HepG2 (cell line): Measurements from ENCODE around the gene KCND2. TPM values are rescaled to one million over a fixed set of nuclear protein-coding genes. Genes with fewer than 3 reads are reported as not detected.

Experiments
- ATAC-seq: fragments of 200-7000 bp; cut with Tn5 transposase; 3 replicates; pipeline ENCODE4 v1.9.1; 2020; ENCODE audit warnings: mild to moderate bottlenecking, moderate library complexity
- BruUV-seq: library from RNA; stranded (reverse); fragments of 400-500 nt; replicated peaks from 2 replicates; lab custom pipeline; 2021; lab: Mats Ljungman, UMichigan
- CTCF ChIA-PET: fragments of 300-600 bp; formaldehyde crosslinking; extraction: SDS; loops from one replicate; lab custom pipeline; 2021; ENCODE audit warnings: low total read pairs, inconsistent platforms, low intra/inter-chr PET ratio; lab: Yijun Ruan, JAX
- POLR2A ChIA-PET: fragments of 350-600 bp; sonication (Branson Sonifier 250); formaldehyde crosslinking; loops from one replicate; lab custom pipeline; 2020; ENCODE audit warnings: antibody characterized with exemption, inconsistent platforms; lab: Yijun Ruan, JAX
- DNase-seq: peaks from one replicate; pipeline ENCODE4 v3.0.0-alpha.2; 2015; ENCODE audit warnings: low spot score
- FAIRE-seq: peaks from 3 replicates; lab custom pipeline; 2011; peaks lifted over from hg19 to GRCh38; lab: Jason Lieb, UNC
- H2AFZ ChIP-seq: one replicate; pipeline ENCODE4 v1.6.1; 2011; ENCODE audit warnings: low read length, inconsistent platforms
- H3K27ac ChIP-seq: fragments of 300-600 bp; 3 replicates; pipeline ENCODE4 v1.8.0; 2011; ENCODE audit warnings: mixed run types, mild to moderate bottlenecking, mixed read lengths, low read length, inconsistent platforms; ENCODE audit not compliant: insufficient read depth; ENCODE audit errors: extremely low read length
- H3K27me3 ChIP-seq, 2 experiments: fragments of 200-600 bp in 1 of 2; 2 replicates in 1 of 2; 3 replicates in 1 of 2; pipeline versions ENCODE4 v1.6.0 to v1.8.0; 2011; ENCODE audit warnings: low read length in 2 of 2, mild to moderate bottlenecking in 2 of 2, moderate library complexity in 2 of 2, inconsistent platforms in 1 of 2; ENCODE audit not compliant: insufficient read depth in 2 of 2, control insufficient read depth in 1 of 2
- H3K36me3 ChIP-seq, 2 experiments: fragments of 200-600 bp in 1 of 2; replicated peaks in 1 of 2; 2 replicates in 1 of 2; 3 replicates in 1 of 2; pipeline versions ENCODE4 v1.5.1 to v1.8.0; 2011; ENCODE audit warnings: low read length in 2 of 2, inconsistent platforms in 1 of 2; ENCODE audit not compliant: insufficient read depth in 2 of 2, control insufficient read depth in 1 of 2
- H3K4me1 ChIP-seq: 2 replicates; pipeline ENCODE4 v1.5.1; 2012; ENCODE audit warnings: low read length, inconsistent platforms; ENCODE audit not compliant: insufficient read depth
- H3K4me2 ChIP-seq: 2 replicates; pipeline ENCODE4 v1.6.0; 2011; ENCODE audit warnings: low read depth, low read length, inconsistent platforms
- H3K4me3 ChIP-seq, 3 experiments: fragments of 200-600 bp in 1 of 3; sonication (generic), shearing (Covaris generic) in 1 of 3; replicated peaks in 1 of 3; 2 replicates each; pipeline ENCODE4 v1.5.1; 2011 to 2016; ENCODE audit warnings: low read length in 3 of 3, inconsistent platforms in 2 of 3, low read depth in 2 of 3, mild to moderate bottlenecking in 2 of 3, control low read depth in 1 of 3, mixed read lengths in 1 of 3; ENCODE audit not compliant: insufficient read depth in 1 of 3
- H3K79me2 ChIP-seq: one replicate; pipeline ENCODE4 v1.6.1; 2011; ENCODE audit warnings: low read length, inconsistent platforms; ENCODE audit not compliant: insufficient read depth
- H3K9ac ChIP-seq: 2 replicates; pipeline ENCODE4 v1.6.0; 2011; ENCODE audit warnings: mild to moderate bottlenecking, low read depth, low read length, inconsistent platforms; ENCODE audit not compliant: insufficient read depth
- H3K9me3 ChIP-seq: 2 replicates; pipeline ENCODE4 v1.5.1; 2012; ENCODE audit warnings: mild to moderate bottlenecking, low read length
- H4K20me1 ChIP-seq: 2 replicates; pipeline ENCODE4 v1.6.0; 2011; ENCODE audit warnings: inconsistent platforms, mild to moderate bottlenecking, low read length, moderate library complexity; ENCODE audit not compliant: insufficient read depth
- ATF1 ChIP-seq: IDR thresholded peaks from 2 replicates; pipeline ENCODE4 v1.6.1; 2016; ENCODE audit warnings: mild to moderate bottlenecking, control low read depth
- ATF7 ChIP-seq, 2 experiments: fragments of 450-650 bp in 1 of 2; sonication (generic) in 1 of 2; formaldehyde crosslinking in 1 of 2; IDR thresholded peaks; 2 replicates each; pipeline versions ENCODE4 v1.4.0 to v1.6.1; 2016 to 2020; ENCODE audit warnings: antibody characterized with exemption in 1 of 2, mild to moderate bottlenecking in 1 of 2, missing genetic modification reagents in 1 of 2
- CCDC6 ChIP-seq: sonication (generic); formaldehyde crosslinking; IDR thresholded peaks from 2 replicates; pipeline ENCODE4 v1.8.1; 2022; ENCODE audit warnings: mild to moderate bottlenecking, missing genetic modification reagents, moderate library complexity
- CREB1 ChIP-seq, 2 experiments: fragments of 450-650 bp in 1 of 2; IDR thresholded peaks; 2 replicates each; pipeline ENCODE4 v1.6.1; 2016 to 2017; ENCODE audit warnings: control low read depth in 1 of 2, mild to moderate bottlenecking in 1 of 2, missing compliant biosample characterization in 1 of 2, missing genetic modification characterization in 1 of 2
- KMT2B ChIP-seq: IDR thresholded peaks from 2 replicates; pipeline ENCODE4 v1.6.1; 2016; ENCODE audit warnings: missing genetic modification reagents, missing compliant biosample characterization
- RORA ChIP-seq: sonication (generic); formaldehyde crosslinking; IDR thresholded peaks from 2 replicates; pipeline ENCODE4 v1.5.0; 2020; ENCODE audit warnings: mild to moderate bottlenecking, missing genetic modification reagents, moderate library complexity
- ZNF317 ChIP-seq: sonication (generic); formaldehyde crosslinking; IDR thresholded peaks from 2 replicates; pipeline ENCODE4 v1.5.0; 2020; ENCODE audit warnings: mild to moderate bottlenecking, missing genetic modification reagents
- ZNF441 ChIP-seq: sonication (generic); formaldehyde crosslinking; IDR thresholded peaks from 2 replicates; pipeline ENCODE4 v1.7.0; 2021; ENCODE audit warnings: missing genetic modification reagents, borderline replicate concordance
- WGBS: methylation state at CpG from one replicate; pipeline ENCODE4 v1.1.6; 2017; ENCODE audit warnings: low lambda C conversion rate; 5-methylcytosine and 5-hydroxymethylcytosine counted together
- in situ Hi-C: cut with HindIII; loops from 2 replicates; pipeline ENCODE4 v1.10.0; 2017; ENCODE audit warnings: low pct_unique_long_range_greater_than_20kb; ENCODE audit not compliant: extremely low pct_ligation_motif_present
- intact Hi-C: fragments of 100-400 bp; cut with micrococcal nuclease; formaldehyde crosslinking; loops from one replicate; pipeline ENCODE4 v1.10.0; 2022; ENCODE audit not compliant: unreplicated experiment
- polyA plus RNA-seq, 8 experiments: library from polyadenylated mRNA; depleted of rRNA in 3 of 8; stranded (reverse) in 7 of 8; unstranded in 1 of 8; fragments of >200 nt; fragmentation: Illumina TruSeq in 4 of 8; extraction: Trizol in 4 of 8; gene quantifications; 2 replicates each; pipeline versions ENCODE4 v1.2.1 to v1.2.3, GENCODE V29; 2011 to 2016; ENCODE audit warnings: low read depth in 4 of 8, missing spikeins in 1 of 8, mixed read lengths in 1 of 8; ENCODE audit not compliant: insufficient read depth in 1 of 8
- total RNA-seq, 5 experiments: library from RNA; depleted of rRNA; stranded (reverse); fragments of >200 nt; fragmentation: Illumina TruSeq; extraction: Trizol; gene quantifications; 2 replicates each; pipeline ENCODE4 v1.2.3, GENCODE V29; 2016; ENCODE audit warnings: low read depth in 1 of 5

KCND2 gene
- total and polyA plus RNA-seq, 2 of the 13 experiments (the other 11 are each of a cell fraction or from before 2014, with no cell fraction given) = not detected

DNA sequence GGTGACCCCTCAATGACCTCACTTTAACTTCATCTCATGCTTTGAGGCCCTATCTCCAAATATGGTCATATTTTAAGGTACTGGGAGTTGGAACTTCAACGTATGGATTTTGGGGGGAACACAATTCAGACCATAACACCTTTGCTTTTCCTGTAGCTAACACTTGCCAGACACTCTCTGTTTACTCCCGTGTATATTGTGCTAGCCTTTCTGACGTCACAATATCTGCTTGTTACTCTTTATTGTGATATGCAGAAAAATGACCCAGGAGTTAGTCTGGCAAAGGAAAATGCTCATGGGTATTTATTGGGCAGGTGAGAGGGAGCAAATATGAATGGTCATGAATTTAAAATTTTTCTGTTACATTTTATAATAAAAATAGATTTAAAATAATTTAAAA lies 45.7 kb upstream of the KCND2 start:
- no peak for FAIRE-seq

DNA sequence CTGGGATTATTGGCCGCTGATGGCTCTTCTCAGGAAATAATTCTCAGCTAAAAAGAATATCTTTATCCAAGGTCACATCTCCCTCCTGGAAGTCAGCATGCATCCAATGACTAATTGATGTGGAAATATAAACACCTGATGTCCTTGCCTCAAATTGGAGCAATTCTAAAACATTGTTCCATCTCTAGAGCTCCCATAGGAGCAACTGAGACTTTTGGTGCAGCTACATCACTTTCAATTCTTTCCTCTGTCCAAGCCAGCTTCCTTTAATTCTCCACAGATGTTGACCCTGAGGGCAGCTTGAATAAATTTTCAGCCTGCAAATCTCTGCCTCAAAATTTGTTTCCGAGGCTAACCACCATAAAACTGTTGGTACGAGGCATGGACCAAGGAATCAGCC lies 43.9 kb upstream of the KCND2 start:
- Histone ChIP-seq H3K79me2 (no peaks in the 10 kb centered on the region), H4K20me1 (no peaks in the 10 kb centered on the region), H3K27ac (no peak overlapping the region), H3K27me3 (no peaks in the 10 kb centered on the region), H3K36me3 (no peaks in the 10 kb centered on the region), H3K9me3 (no peaks in the 10 kb centered on the region), H2AFZ (no peak overlapping the region), H3K9ac (no peak overlapping the region), H3K4me1 (no peaks in the 10 kb centered on the region), H3K4me2 (no peak overlapping the region), H3K4me3 (no peak overlapping the region)
- ATAC-seq (no peak), DNase-seq (no peak), FAIRE-seq (no peak)
- in situ Hi-C loops = no loop called here
- WGBS = 14% methylated on average over 3 of the region's 3 CpGs
- no TSS peak for BruUV-seq
- intact Hi-C loops = no loop called here
- TF ChIP-seq ZNF317 (CRISPR knock-in tag) = no peak
- no peak for TF ChIP-seq KMT2B (CRISPR knock-in tag)
- no peak for TF ChIP-seq ZNF441 (CRISPR knock-in tag)
- no peak for TF ChIP-seq CCDC6 (CRISPR knock-in tag)
- CTCF ChIA-PET = no interaction called here
- POLR2A ChIA-PET = no interaction called here

More for the DNA sequence above, 45.7 kb upstream of the KCND2 start:
- intact Hi-C loops = no loop called here
- BruUV-seq = no TSS peak
- Histone ChIP-seq H3K27me3 (no peaks in the 10 kb centered on the region), H3K36me3 (no peaks in the 10 kb centered on the region), H3K4me1 (no peaks in the 10 kb centered on the region), H2AFZ (no peak overlapping the region), H3K4me2 (no peak overlapping the region), H3K4me3 (no peak overlapping the region), H3K27ac (no peak overlapping the region), H3K79me2 (no peaks in the 10 kb centered on the region), H4K20me1 (no peaks in the 10 kb centered on the region), H3K9ac (no peak overlapping the region), H3K9me3 (no peaks in the 10 kb centered on the region)
- no peak for DNase-seq
- TF ChIP-seq ATF1 (CRISPR knock-in tag) (no peak), CREB1 (IDR thresholded peaks at IDR 0.05) (peak; percentile 92), CREB1 (CRISPR knock-in tag; IDR thresholded peaks at IDR 0.05) (no peak), ATF7 (IDR thresholded peaks at IDR 0.05) (0 out of 2 replicates have a peak, but pooled peaks have one; percentile 19), ATF7 (CRISPR knock-in tag; IDR thresholded peaks at IDR 0.05) (no peak), RORA (CRISPR knock-in tag) (no peak)
- in situ Hi-C loops = no loop called here
- WGBS = 0% methylated on average over 3 of the region's 3 CpGs
- ATAC-seq = no peak
- POLR2A ChIA-PET = no interaction called here
- CTCF ChIA-PET = no interaction called here
